Measurements from ENCODE around the gene CAMKMT.

CAMKMT gene

GRCh38 chr2:44713170-44713569 lies 351.4 kb downstream of the CAMKMT start:
- peaks cover 9% of the 10 kb centered on the region for H3K27me3 ChIP-seq
- no peak for TF ChIP-seq CTCF (IDR thresholded peaks at IDR 0.05)

GRCh38 chr2:44715671-44716081 lies 353.9 kb downstream of the CAMKMT start:
- H3K4me3 ChIP-seq (ENCODE audit: low read depth in 1 of 2, low read length in 1 of 2), result no peak overlapping the region
- no peak overlapping the region for H3K27ac ChIP-seq
- H3K4me1 ChIP-seq (ENCODE audit: control insufficient read depth in 1 of 2, insufficient read depth in 1 of 2, low read depth in 1 of 2, low read length in 1 of 2), result no peaks in the 10 kb centered on the region
- no peak for TF ChIP-seq CTCF (IDR thresholded peaks at IDR 0.05)
- H3K36me3 ChIP-seq, result no peaks in the 10 kb centered on the region
- H3K27me3 ChIP-seq, result no peaks in the 10 kb centered on the region
- H3K9me3 ChIP-seq, result no peaks in the 10 kb centered on the region

More at GRCh38 chr2:44713170-44713569, 351.4 kb downstream of the CAMKMT start:
- no peaks in the 10 kb centered on the region for H3K4me1 ChIP-seq (ENCODE audit: control insufficient read depth in 1 of 2, insufficient read depth in 1 of 2, low read depth in 1 of 2, low read length in 1 of 2)
- H3K27ac ChIP-seq, result no peak overlapping the region
- no peaks in the 10 kb centered on the region for H3K36me3 ChIP-seq
- H3K4me3 ChIP-seq (ENCODE audit: low read depth in 1 of 2, low read length in 1 of 2), result no peak overlapping the region
- H3K9me3 ChIP-seq, result no peaks in the 10 kb centered on the region

- Histone ChIP-seq H3K27me3 (no peaks in the 10 kb centered on the region), H3K36me3 (no peaks in the 10 kb centered on the region), H3K4me3 (ENCODE audit: low read depth in 1 of 2, low read length in 1 of 2) (no peak overlapping the region), H3K27ac (no peak overlapping the region), H3K9me3 (no peaks in the 10 kb centered on the region), H3K4me1 (ENCODE audit: control insufficient read depth in 1 of 2, insufficient read depth in 1 of 2, low read depth in 1 of 2, low read length in 1 of 2) (no peaks in the 10 kb centered on the region)
- TF ChIP-seq CTCF (IDR thresholded peaks at IDR 0.05), result no peak
Observed at GRCh38 chr2:44716131-44716530, 354.4 kb downstream of the CAMKMT start.

GRCh38 chr2:44718431-44718830 lies 356.7 kb downstream of the CAMKMT start:
- Histone ChIP-seq H3K4me3 (ENCODE audit: low read depth in 1 of 2, low read length in 1 of 2) (no peak overlapping the region), H3K4me1 (ENCODE audit: control insufficient read depth in 1 of 2, insufficient read depth in 1 of 2, low read depth in 1 of 2, low read length in 1 of 2) (no peaks in the 10 kb centered on the region), H3K27ac (no peak overlapping the region), H3K27me3 (no peaks in the 10 kb centered on the region), H3K36me3 (no peaks in the 10 kb centered on the region), H3K9me3 (no peaks in the 10 kb centered on the region)
- TF ChIP-seq CTCF (IDR thresholded peaks at IDR 0.05), result no peak

GRCh38 chr2:44719562-44719961 lies 357.8 kb downstream of the CAMKMT start:
- Histone ChIP-seq H3K9me3 (no peaks in the 10 kb centered on the region), H3K4me1 (ENCODE audit: control insufficient read depth in 1 of 2, insufficient read depth in 1 of 2, low read depth in 1 of 2, low read length in 1 of 2) (no peaks in the 10 kb centered on the region), H3K4me3 (ENCODE audit: low read depth in 1 of 2, low read length in 1 of 2) (no peak overlapping the region), H3K36me3 (no peaks in the 10 kb centered on the region), H3K27ac (no peak overlapping the region), H3K27me3 (no peaks in the 10 kb centered on the region)
- no peak for TF ChIP-seq CTCF (IDR thresholded peaks at IDR 0.05)
